ENCODE data around the gene HMOX1.

Gene HMOX1

DNA sequence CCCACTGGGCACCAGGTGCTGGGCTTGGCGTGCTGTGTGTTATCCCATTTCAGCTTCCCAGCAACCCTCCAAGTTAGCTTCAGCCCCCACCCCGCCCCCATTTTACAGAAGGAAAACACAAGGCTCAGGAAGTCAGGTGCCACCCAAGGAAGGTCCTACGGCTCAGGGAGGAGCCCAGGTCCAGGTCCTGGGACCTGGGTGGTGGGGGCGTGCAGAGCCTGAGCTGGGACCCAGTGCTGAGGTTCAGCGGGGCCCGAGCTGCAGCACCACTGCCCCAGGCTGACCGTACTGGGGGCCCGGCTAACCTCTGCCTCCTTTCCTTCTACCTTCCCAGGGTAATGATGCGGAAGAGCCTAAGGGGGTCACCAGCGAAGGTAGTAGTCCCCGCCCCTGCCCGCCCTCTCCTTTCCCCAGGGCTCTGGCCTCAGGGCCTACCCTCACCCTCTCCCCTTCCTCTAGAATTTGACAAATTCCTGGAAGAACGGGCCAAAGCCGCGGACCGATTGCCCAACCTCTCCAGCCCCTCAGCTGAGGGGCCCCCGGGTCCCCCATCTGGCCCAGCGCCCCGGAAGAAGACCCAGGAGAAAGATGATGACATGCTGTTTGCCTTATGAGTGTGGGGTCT, 34.2 kb upstream of the HMOX1 start:
- H2AFZ ChIP-seq (ENCODE audit: low read depth, low read length, severe bottlenecking) = no peak overlapping the region
- H3K79me2 ChIP-seq (ENCODE audit: insufficient read depth, low read length) = no peaks in the 10 kb centered on the region
- no peak overlapping the region for H3K4me2 ChIP-seq (ENCODE audit: low read depth, low read length, poor library complexity, severe bottlenecking)
- no peaks in the 10 kb centered on the region for H3K36me3 ChIP-seq (ENCODE audit: low read length)
- H3K4me3 ChIP-seq (ENCODE audit: insufficient read depth, low read length, poor library complexity, severe bottlenecking) = no peak overlapping the region
- peaks cover 3% of the 10 kb centered on the region; the same call in 1 of the 2 replicates for H3K9me3 ChIP-seq (ENCODE audit: insufficient read depth, low read length)
- TF ChIP-seq, protein P1, sequence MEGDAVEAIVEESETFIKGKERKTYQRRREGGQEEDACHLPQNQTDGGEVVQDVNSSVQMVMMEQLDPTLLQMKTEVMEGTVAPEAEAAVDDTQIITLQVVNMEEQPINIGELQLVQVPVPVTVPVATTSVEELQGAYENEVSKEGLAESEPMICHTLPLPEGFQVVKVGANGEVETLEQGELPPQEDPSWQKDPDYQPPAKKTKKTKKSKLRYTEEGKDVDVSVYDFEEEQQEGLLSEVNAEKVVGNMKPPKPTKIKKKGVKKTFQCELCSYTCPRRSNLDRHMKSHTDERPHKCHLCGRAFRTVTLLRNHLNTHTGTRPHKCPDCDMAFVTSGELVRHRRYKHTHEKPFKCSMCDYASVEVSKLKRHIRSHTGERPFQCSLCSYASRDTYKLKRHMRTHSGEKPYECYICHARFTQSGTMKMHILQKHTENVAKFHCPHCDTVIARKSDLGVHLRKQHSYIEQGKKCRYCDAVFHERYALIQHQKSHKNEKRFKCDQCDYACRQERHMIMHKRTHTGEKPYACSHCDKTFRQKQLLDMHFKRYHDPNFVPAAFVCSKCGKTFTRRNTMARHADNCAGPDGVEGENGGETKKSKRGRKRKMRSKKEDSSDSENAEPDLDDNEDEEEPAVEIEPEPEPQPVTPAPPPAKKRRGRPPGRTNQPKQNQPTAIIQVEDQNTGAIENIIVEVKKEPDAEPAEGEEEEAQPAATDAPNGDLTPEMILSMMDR (IDR thresholded peaks at IDR 0.05; ENCODE audit: insufficient read depth, low read length, poor library complexity, severe bottlenecking) = no peak
- TF ChIP-seq EZH2phosphoT487 (conservative IDR thresholded peaks at IDR 0.05; ENCODE audit: low read length) = no peak
- H3K9ac ChIP-seq (ENCODE audit: low read length) = no peak overlapping the region
- H3K27ac ChIP-seq (ENCODE audit: low read depth, low read length) = no peak overlapping the region
- no peaks in the 10 kb centered on the region for H3K9me2 ChIP-seq (replicated peaks; ENCODE audit: insufficient read depth, low read length)
- H4K20me1 ChIP-seq (ENCODE audit: low read depth, low read length) = no peaks in the 10 kb centered on the region
- H3F3A ChIP-seq (ENCODE audit: insufficient read depth) = no peaks in the 10 kb centered on the region
- no peaks in the 10 kb centered on the region for H3K27me3 ChIP-seq (ENCODE audit: low read length)

- H3K36me3 ChIP-seq (ENCODE audit: low read length) = no peaks in the 10 kb centered on the region
- no peak for TF ChIP-seq EZH2phosphoT487 (conservative IDR thresholded peaks at IDR 0.05; ENCODE audit: low read length)
- TF ChIP-seq, protein P1 (IDR thresholded peaks at IDR 0.05; ENCODE audit: insufficient read depth, low read length, poor library complexity, severe bottlenecking) = no peak
These were observed 33.4 kb upstream of the HMOX1 start for GRCh38 chr22:35347462-35347861.

DNA sequence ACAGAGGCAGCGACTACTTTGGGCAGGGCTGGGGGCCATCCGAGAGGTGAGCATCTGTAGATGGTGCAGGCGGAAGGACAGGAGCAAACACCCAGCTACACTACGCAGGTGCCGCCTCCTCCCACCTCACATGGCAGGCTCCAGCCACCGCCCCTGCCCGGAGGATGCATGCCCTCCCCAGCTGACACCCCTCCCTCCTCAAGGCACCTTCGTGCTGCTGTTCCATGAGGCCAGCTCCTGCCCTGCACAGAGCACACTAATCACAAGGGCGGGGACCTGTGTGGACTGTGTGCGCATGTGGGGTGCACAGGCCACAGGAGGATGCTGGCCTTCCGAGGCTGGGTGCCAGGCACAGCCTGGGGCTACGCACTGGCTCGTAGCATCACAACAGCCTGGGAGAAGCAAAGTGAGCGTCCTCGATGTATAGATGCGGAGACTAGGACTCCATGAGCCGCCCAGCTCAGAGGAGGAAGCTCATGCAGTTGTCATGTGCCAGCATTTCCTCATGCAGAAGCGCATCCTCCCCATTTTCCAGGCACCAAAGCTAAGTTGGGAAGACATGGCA, 32.8 kb upstream of the HMOX1 start:
- H3K9ac ChIP-seq (ENCODE audit: low read length) = no peak overlapping the region
- TF ChIP-seq, protein P1 (IDR thresholded peaks at IDR 0.05; ENCODE audit: insufficient read depth, low read length, poor library complexity, severe bottlenecking) = no peak
- TF ChIP-seq EZH2phosphoT487 (conservative IDR thresholded peaks at IDR 0.05; ENCODE audit: low read length) = no peak
- no peak overlapping the region for H3K4me2 ChIP-seq (ENCODE audit: low read depth, low read length, poor library complexity, severe bottlenecking)
- no peaks in the 10 kb centered on the region for H3K79me2 ChIP-seq (ENCODE audit: insufficient read depth, low read length)
- H3K4me3 ChIP-seq (ENCODE audit: insufficient read depth, low read length, poor library complexity, severe bottlenecking) = no peak overlapping the region
- no peaks in the 10 kb centered on the region for H4K20me1 ChIP-seq (ENCODE audit: low read depth, low read length)
- H3F3A ChIP-seq (ENCODE audit: insufficient read depth) = peaks cover 5% of the 10 kb centered on the region
- H3K27me3 ChIP-seq (ENCODE audit: low read length) = no peaks in the 10 kb centered on the region
- no peaks in the 10 kb centered on the region for H3K9me2 ChIP-seq (replicated peaks; ENCODE audit: insufficient read depth, low read length)
- H3K9me3 ChIP-seq (ENCODE audit: insufficient read depth, low read length) = peaks cover 3% of the 10 kb centered on the region; the same call in 1 of the 2 replicates
- H3K36me3 ChIP-seq (ENCODE audit: low read length) = no peaks in the 10 kb centered on the region
- H2AFZ ChIP-seq (ENCODE audit: low read depth, low read length, severe bottlenecking) = no peak overlapping the region
- no peak overlapping the region for H3K27ac ChIP-seq (ENCODE audit: low read depth, low read length)

More at GRCh38 chr22:35347462-35347861, 33.4 kb upstream of the HMOX1 start:
- no peaks in the 10 kb centered on the region for H3K27me3 ChIP-seq (ENCODE audit: low read length)
- no peak overlapping the region for H3K4me2 ChIP-seq (ENCODE audit: low read depth, low read length, poor library complexity, severe bottlenecking)
- no peaks in the 10 kb centered on the region for H3K79me2 ChIP-seq (ENCODE audit: insufficient read depth, low read length)
- no peak overlapping the region for H2AFZ ChIP-seq (ENCODE audit: low read depth, low read length, severe bottlenecking)
- peaks cover 5% of the 10 kb centered on the region for H3F3A ChIP-seq (ENCODE audit: insufficient read depth)
- H4K20me1 ChIP-seq (ENCODE audit: low read depth, low read length) = no peaks in the 10 kb centered on the region
- no peak overlapping the region for H3K9ac ChIP-seq (ENCODE audit: low read length)
- H3K4me3 ChIP-seq (ENCODE audit: insufficient read depth, low read length, poor library complexity, severe bottlenecking) = no peak overlapping the region
- no peak overlapping the region for H3K27ac ChIP-seq (ENCODE audit: low read depth, low read length)
- H3K9me2 ChIP-seq (replicated peaks; ENCODE audit: insufficient read depth, low read length) = no peaks in the 10 kb centered on the region
- peaks cover 3% of the 10 kb centered on the region; the same call in 1 of the 2 replicates for H3K9me3 ChIP-seq (ENCODE audit: insufficient read depth, low read length)
